GM19099 (cell line): Measurements from ENCODE around the gene KIRREL3.

ENCODE experiments used
- POLR2A ChIP-seq: IDR thresholded peaks from 3 replicates; pipeline ENCODE4 v1.6.1; 2011; ENCODE audit warnings: low read depth; ENCODE audit not compliant: insufficient read length; ENCODE audit errors: extremely low read depth

KIRREL3 gene

GRCh38 chr11:126942146-126942545 lies 58.4 kb downstream of the KIRREL3 start:
- no peak for TF ChIP-seq POLR2A

- no peak for TF ChIP-seq POLR2A
Measured at GRCh38 chr11:126939552-126939951, 61.0 kb downstream of the KIRREL3 start.

GRCh38 chr11:126938718-126939117 lies 61.9 kb downstream of the KIRREL3 start:
- no peak for TF ChIP-seq POLR2A

- TF ChIP-seq POLR2A: no peak
Measured at GRCh38 chr11:126930091-126930841, 70.3 kb downstream of the KIRREL3 start.

- no peak for TF ChIP-seq POLR2A
Measured at GRCh38 chr11:126929179-126930061, 71.2 kb downstream of the KIRREL3 start.

GRCh38 chr11:126927623-126928022 lies 72.9 kb downstream of the KIRREL3 start:
- TF ChIP-seq POLR2A: no peak

GRCh38 chr11:126926376-126926791 lies 74.2 kb downstream of the KIRREL3 start:
- no peak for TF ChIP-seq POLR2A

- TF ChIP-seq POLR2A: no peak
Measured at GRCh38 chr11:126925321-126926093, 75.1 kb downstream of the KIRREL3 start.

GRCh38 chr11:126924376-126925040 lies 76.1 kb downstream of the KIRREL3 start:
- TF ChIP-seq POLR2A: no peak

GRCh38 chr11:126920833-126921232 lies 79.7 kb downstream of the KIRREL3 start:
- no peak for TF ChIP-seq POLR2A

GRCh38 chr11:126919147-126919823 lies 81.3 kb downstream of the KIRREL3 start:
- no peak for TF ChIP-seq POLR2A

GRCh38 chr11:126918556-126918955 lies 82.0 kb downstream of the KIRREL3 start:
- TF ChIP-seq POLR2A: no peak

GRCh38 chr11:126917531-126918204 lies 82.9 kb downstream of the KIRREL3 start:
- TF ChIP-seq POLR2A: no peak
